GM12875 (cell line): ENCODE measurements around the gene DGUOK.

Source experiments
- H3K4me3 ChIP-seq: one replicate; pipeline ENCODE4 v1.5.1; 2011; ENCODE audit warnings: low read depth, low read length, control low read depth
- TF ChIP-seq, protein P1 (sequence below): IDR thresholded peaks from 2 replicates; pipeline ENCODE4 v1.5.1; 2011; ENCODE audit warnings: low read depth, mild to moderate bottlenecking, control low read depth, inconsistent platforms, low read length, moderate library complexity, borderline replicate concordance; ENCODE audit not compliant: insufficient read depth

The DGUOK gene

DNA sequence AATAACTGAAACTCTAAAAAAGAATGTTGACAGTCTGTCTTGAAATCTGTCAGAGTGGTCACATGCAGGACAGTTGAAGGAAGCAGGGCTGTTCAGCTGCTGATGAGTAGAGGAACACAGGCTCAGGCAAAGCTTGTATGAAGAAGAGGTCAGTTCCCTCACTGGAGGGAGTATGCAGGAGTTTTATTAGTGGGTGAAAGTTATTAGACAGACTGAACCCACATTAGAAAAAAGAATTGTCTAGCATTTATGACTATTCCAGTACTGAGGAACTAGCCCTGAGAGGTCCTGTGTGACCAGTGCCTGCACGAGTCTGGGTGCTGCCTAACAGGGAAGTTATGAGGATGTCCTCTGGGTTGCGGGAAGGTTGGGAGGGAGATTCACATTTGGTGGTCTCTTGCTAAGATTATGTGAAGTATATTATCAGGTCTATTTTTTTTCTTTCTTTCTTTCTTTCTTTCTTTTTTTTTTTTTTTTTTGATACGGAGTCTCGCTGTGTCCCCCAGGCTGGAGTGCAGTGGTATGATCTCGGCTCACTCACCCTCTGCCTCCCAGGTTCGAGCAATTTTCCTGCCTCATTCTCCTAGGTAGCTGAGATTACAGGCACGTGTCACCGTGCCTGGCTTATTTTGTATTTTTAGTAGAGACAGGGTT, 67.6 kb downstream of the DGUOK start:
- no peak overlapping the region for H3K4me3 ChIP-seq
- TF ChIP-seq, protein P1, sequence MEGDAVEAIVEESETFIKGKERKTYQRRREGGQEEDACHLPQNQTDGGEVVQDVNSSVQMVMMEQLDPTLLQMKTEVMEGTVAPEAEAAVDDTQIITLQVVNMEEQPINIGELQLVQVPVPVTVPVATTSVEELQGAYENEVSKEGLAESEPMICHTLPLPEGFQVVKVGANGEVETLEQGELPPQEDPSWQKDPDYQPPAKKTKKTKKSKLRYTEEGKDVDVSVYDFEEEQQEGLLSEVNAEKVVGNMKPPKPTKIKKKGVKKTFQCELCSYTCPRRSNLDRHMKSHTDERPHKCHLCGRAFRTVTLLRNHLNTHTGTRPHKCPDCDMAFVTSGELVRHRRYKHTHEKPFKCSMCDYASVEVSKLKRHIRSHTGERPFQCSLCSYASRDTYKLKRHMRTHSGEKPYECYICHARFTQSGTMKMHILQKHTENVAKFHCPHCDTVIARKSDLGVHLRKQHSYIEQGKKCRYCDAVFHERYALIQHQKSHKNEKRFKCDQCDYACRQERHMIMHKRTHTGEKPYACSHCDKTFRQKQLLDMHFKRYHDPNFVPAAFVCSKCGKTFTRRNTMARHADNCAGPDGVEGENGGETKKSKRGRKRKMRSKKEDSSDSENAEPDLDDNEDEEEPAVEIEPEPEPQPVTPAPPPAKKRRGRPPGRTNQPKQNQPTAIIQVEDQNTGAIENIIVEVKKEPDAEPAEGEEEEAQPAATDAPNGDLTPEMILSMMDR, result no peak

- H3K4me3 ChIP-seq, result no peak overlapping the region
- TF ChIP-seq, protein P1, result peak; percentile 33
These were observed 69.1 kb downstream of the DGUOK start for GRCh38 chr2:73995810-73996209.

GRCh38 chr2:73997813-73998212, 71.1 kb downstream of the DGUOK start:
- no peak overlapping the region for H3K4me3 ChIP-seq
- TF ChIP-seq, protein P1, result no peak

GRCh38 chr2:73998451-73998850, 71.8 kb downstream of the DGUOK start:
- TF ChIP-seq, protein P1, result no peak
- H3K4me3 ChIP-seq, result no peak overlapping the region

- no peak overlapping the region for H3K4me3 ChIP-seq
- TF ChIP-seq, protein P1, result no peak
These were observed 72.3 kb downstream of the DGUOK start for GRCh38 chr2:73998933-73999332.

DNA sequence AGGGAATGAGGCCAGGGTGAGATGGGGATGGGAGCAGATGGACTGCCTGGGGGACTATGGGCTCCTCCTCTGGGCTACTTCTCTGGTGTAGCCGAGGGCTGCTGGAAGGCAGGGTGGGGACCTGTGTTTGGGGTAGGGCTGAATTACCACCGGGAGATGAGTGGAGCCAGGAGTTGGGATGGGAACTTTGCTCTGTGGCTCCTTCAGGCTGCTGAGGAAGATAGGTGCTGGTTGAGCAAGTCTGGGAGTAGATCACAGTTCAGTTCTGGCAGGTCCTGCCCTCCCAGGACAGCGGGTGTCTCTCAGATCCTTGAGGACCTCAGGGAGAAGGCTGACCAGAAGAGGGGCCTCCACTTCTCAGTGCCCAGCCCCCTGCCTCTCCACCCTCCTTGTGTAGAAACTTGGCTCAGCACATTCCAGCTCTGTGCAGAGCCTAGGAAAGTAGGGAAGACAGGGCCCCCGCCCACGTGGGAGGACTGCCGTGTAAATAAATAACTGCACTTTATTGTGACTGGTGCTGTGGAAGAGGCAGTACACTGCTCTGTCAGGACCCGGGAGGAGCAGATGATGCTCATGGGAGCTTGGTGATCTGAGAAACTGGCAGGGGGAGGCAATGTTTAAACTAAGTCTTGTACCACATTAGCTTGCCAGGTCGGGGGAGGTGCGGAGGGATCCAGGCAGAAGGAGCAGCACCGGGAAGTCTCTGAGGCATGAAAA, 73.4 kb downstream of the DGUOK start:
- TF ChIP-seq, protein P1, result no peak
- H3K4me3 ChIP-seq, result no peak overlapping the region

GRCh38 chr2:74000666-74001065, 74.0 kb downstream of the DGUOK start:
- H3K4me3 ChIP-seq, result no peak overlapping the region
- TF ChIP-seq, protein P1, result no peak
